Fibroblast of villous mesenchyme (primary cell): ENCODE data around the gene RNASEL. TPM values are rescaled to one million over a fixed set of nuclear protein-coding genes. Genes with fewer than 3 reads are reported as not detected.

Experiments
- DNase-seq: peaks from one replicate; pipeline ENCODE4 v3.0.0-alpha.2; 2010; ENCODE audit warnings: low read depth
- H3K4me3 ChIP-seq: 2 replicates; pipeline ENCODE4 v1.5.1; 2011; ENCODE audit warnings: low read depth, mild to moderate bottlenecking, low read length
- CTCF ChIP-seq: IDR thresholded peaks from 2 replicates; pipeline ENCODE4 v1.5.1; 2012; ENCODE audit warnings: low read depth, mild to moderate bottlenecking, low read length; ENCODE audit not compliant: insufficient read depth
- total RNA-seq: library from RNA; depleted of rRNA; stranded (reverse); fragments of >200 nt; gene quantifications from 2 replicates; pipeline ENCODE4 v1.2.3, GENCODE V29; 2012

RNASEL gene
- total RNA-seq, 1 donor = 9.1 TPM

- H3K4me3 ChIP-seq = no peak overlapping the region
- DNase-seq = no peak
- no peak for TF ChIP-seq CTCF
Measured at GRCh38 chr1:182626527-182626926, 37.5 kb upstream of the RNASEL start.

- no peak overlapping the region for H3K4me3 ChIP-seq
- DNase-seq = peak; percentile 28
- TF ChIP-seq CTCF = no peak
Measured at GRCh38 chr1:182625719-182626504, 36.9 kb upstream of the RNASEL start.

- no peak for DNase-seq
- no peak overlapping the region for H3K4me3 ChIP-seq
- TF ChIP-seq CTCF = no peak
Measured at GRCh38 chr1:182625024-182625423, 36.0 kb upstream of the RNASEL start.

- no peak overlapping the region for H3K4me3 ChIP-seq
- no peak for TF ChIP-seq CTCF
- no peak for DNase-seq
Measured at GRCh38 chr1:182624577-182624976, 35.5 kb upstream of the RNASEL start.

GRCh38 chr1:182622901-182623528, 34.0 kb upstream of the RNASEL start:
- DNase-seq = peak; percentile 19
- no peak overlapping the region for H3K4me3 ChIP-seq
- TF ChIP-seq CTCF = no peak

- H3K4me3 ChIP-seq = no peak overlapping the region
- DNase-seq = no peak
- no peak for TF ChIP-seq CTCF
Measured at GRCh38 chr1:182621906-182622305, 32.9 kb upstream of the RNASEL start.
